GM19193 (cell line): Measurements from ENCODE around the gene GLO1.

Experiments used
- POLR2A ChIP-seq: IDR thresholded peaks from 4 replicates; pipeline ENCODE4 v1.6.1; 2011; ENCODE audit not compliant: insufficient read depth, insufficient read length; ENCODE audit errors: extremely low read depth

The GLO1 gene

GRCh38 chr6:38651121-38651784 lies 51.7 kb downstream of the GLO1 start:
- TF ChIP-seq POLR2A, result no peak

DNA sequence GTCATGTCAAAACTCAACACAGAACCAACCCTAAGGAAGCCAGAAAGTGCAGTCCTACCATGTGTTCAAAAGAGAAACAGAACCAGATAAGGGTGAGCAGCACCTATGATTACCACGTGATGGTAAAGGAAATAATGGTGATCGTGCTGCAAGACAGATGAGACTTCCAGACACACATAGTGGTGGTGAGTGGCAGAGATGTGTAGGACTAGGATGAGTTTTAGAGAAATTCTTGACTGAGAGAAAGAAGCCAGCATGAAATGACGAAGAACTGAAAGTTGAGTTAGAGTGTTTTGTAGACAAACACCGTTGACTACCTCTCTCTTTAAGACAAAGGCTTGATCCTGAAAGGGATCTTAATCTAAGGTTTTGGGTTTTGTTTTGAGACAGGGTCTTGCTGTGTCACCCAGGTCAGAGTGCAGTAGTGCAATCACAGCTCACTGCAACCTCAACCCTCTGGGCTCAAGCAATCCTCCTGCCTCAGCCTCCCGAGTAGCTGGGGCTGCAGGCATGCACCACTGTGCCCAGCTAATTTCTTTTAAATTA lies 52.7 kb downstream of the GLO1 start:
- TF ChIP-seq POLR2A, result no peak

- no peak for TF ChIP-seq POLR2A
Measured at GRCh38 chr6:38649744-38650143, 53.2 kb downstream of the GLO1 start.

- TF ChIP-seq POLR2A, result no peak
Measured at GRCh38 chr6:38648629-38649028, 54.3 kb downstream of the GLO1 start.

- no peak for TF ChIP-seq POLR2A
Measured at GRCh38 chr6:38646166-38646878, 56.6 kb downstream of the GLO1 start.

- no peak for TF ChIP-seq POLR2A
Measured at GRCh38 chr6:38644951-38645350, 58.0 kb downstream of the GLO1 start.

DNA sequence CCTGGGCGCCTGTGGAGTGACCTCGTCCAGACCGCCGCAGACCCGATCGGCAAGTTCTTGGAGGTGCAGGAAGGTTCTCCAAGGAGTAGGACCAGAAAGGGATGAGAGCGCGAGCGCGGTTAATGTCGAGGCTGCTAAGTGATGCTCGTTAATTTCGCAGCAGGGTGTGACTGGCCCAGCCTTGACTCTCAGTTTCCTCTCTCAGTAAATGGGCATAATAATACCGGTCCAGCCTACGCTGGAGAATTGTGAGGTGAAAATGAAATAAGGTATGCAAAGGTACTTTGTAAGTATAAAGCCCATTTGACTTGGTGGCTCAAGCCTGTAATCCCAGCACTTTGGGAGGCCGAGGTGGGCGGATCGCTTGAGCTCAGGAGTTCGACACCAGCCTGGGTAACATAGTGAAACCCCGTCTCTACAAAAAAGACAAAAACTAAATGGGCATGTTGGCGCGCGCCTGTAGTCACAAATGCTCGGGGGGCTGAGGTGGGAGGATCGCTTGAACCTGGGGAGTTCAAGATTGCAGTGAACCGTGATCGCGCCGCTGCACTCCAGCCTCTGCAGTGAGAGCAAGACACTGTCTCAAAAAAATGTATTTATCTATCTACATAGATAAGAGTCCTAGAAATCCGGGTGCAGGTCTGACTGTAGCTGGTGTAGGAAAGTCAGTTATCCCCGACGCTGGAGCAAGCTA lies 62.6 kb downstream of the GLO1 start:
- no peak for TF ChIP-seq POLR2A

- TF ChIP-seq POLR2A, result peak; percentile 58
Measured at GRCh38 chr6:38639498-38640215, 63.3 kb downstream of the GLO1 start, which contains the start of gene BTBD9. Gene BTBD9 (minus strand): TSS chr6:38639929.

- TF ChIP-seq POLR2A, result no peak
Measured at GRCh38 chr6:38638941-38639497, 63.9 kb downstream of the GLO1 start.

DNA sequence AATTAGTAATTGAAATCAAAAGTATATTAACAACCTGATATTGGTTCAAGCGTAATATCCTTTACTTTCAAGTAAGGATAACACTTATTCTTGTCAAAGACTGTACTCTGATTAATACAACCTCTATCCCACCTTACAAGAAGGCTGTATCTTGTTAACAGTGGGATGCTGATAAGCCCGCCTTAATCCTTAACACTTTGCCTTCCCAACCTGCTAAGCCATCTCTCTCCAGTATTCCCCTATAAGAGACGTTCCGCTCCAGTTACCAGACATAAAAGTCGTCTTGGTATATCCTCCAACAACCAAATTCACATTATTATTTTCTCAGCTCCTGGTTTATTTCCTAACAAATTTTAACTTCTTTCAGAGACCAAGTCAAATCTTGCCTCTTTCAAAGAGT lies 65.2 kb downstream of the GLO1 start:
- no peak for TF ChIP-seq POLR2A

- TF ChIP-seq POLR2A, result no peak
Measured at GRCh38 chr6:38636027-38636426, 66.9 kb downstream of the GLO1 start.

GRCh38 chr6:38634518-38634917 lies 68.4 kb downstream of the GLO1 start:
- no peak for TF ChIP-seq POLR2A

GRCh38 chr6:38632490-38632889 lies 70.5 kb downstream of the GLO1 start:
- TF ChIP-seq POLR2A, result no peak

- no peak for TF ChIP-seq POLR2A
Measured at GRCh38 chr6:38631186-38631783, 71.7 kb downstream of the GLO1 start.
